Transverse colon (tissue), 3 donors: Measurements from ENCODE around the gene SEMA3F.

Source experiments
- CTCF ChIP-seq, 5 experiments: fragments of 200-600 bp in 3 of 5; fragments of 450-650 bp in 2 of 5; sonication (generic) in 3 of 5; IDR thresholded peaks; 1 replicate in 2 of 5; 2 replicates in 3 of 5; pipeline ENCODE4 v1.5.1; 2016 to 2017; ENCODE audit warnings: antibody characterized with exemption in 5 of 5, inconsistent platforms in 3 of 5, mild to moderate bottlenecking in 2 of 5, moderate library complexity in 1 of 5
- POLR2A ChIP-seq: fragments of 450-650 bp; IDR thresholded peaks from one replicate; pipeline ENCODE4 v1.6.1; 2016; ENCODE audit warnings: antibody characterized with exemption, mild to moderate bottlenecking, moderate library complexity

- TF ChIP-seq CTCF (IDR thresholded peaks at IDR 0.05): no peak
- no peak for TF ChIP-seq POLR2A
Measured at GRCh38 chr3:50211930-50212329, 56.8 kb downstream of the SEMA3F start.
